ENCODE measurements around the gene BPIFB4.

DNA sequence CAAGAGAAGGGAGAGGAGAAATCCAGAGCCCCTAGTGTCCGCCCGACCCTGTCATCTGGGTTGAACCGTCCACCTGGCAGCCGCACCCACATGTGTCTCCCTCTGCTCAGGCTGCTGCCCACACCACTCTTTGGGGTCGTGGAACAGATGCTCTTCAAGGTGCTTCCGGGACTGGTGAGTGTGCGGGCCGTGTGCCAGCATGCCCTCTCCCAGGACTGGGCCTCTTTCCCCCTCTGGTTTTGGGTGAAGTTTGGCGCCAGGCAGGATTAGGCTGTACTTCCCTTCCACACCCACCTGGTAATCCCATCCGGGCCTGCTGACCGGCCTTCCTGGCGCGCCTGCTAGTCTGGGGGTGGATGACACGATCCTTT lies 17.8 kb upstream of the BPIFB4 start:
- TF ChIP-seq, protein P1, sequence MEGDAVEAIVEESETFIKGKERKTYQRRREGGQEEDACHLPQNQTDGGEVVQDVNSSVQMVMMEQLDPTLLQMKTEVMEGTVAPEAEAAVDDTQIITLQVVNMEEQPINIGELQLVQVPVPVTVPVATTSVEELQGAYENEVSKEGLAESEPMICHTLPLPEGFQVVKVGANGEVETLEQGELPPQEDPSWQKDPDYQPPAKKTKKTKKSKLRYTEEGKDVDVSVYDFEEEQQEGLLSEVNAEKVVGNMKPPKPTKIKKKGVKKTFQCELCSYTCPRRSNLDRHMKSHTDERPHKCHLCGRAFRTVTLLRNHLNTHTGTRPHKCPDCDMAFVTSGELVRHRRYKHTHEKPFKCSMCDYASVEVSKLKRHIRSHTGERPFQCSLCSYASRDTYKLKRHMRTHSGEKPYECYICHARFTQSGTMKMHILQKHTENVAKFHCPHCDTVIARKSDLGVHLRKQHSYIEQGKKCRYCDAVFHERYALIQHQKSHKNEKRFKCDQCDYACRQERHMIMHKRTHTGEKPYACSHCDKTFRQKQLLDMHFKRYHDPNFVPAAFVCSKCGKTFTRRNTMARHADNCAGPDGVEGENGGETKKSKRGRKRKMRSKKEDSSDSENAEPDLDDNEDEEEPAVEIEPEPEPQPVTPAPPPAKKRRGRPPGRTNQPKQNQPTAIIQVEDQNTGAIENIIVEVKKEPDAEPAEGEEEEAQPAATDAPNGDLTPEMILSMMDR (IDR thresholded peaks at IDR 0.05): no peak
- no peak for TF ChIP-seq POLR2AphosphoS5 (IDR thresholded peaks at IDR 0.05; ENCODE audit: low read depth, low read length)
